Activated T-helper 1 cell treated with Interleukin-2 at 50 U/mL for 16 hours (primary cell): Measurements from ENCODE around the gene EMILIN2.
A peak's percentile ranks its signal among the peaks of the same experiment; 100 is the strongest.
"Not testable (repeated sequence)": the region's sequence is repeated elsewhere in the genome, so short reads cannot be mapped to it uniquely, and the experiment has no call there.

Experiments
- DNase-seq: peaks from one replicate; pipeline ENCODE4 v3.0.0-alpha.2; 2020; ENCODE audit warnings: low read depth

Gene EMILIN2

GRCh38 chr18:2846636-2847316 is at the start of gene EMILIN2:
TSS of gene EMILIN2 (plus strand) at chr18:2847006. CDS start at chr18:2847189, 183 bp downstream.
- peak; percentile 10 for DNase-seq

GRCh38 chr18:2797951-2798350 is 48.9 kb upstream of the EMILIN2 start:
- DNase-seq, result no peak

GRCh38 chr18:2799369-2799768 is 47.4 kb upstream of the EMILIN2 start:
- no peak for DNase-seq

GRCh38 chr18:2805970-2806943 is 40.5 kb upstream of the EMILIN2 start:
- DNase-seq, result no peak

- DNase-seq, result not testable (repeated sequence)
Measured at GRCh38 chr18:2808640-2809039, 38.2 kb upstream of the EMILIN2 start.

- not testable (repeated sequence) for DNase-seq
Measured at GRCh38 chr18:2809666-2810183, 37.1 kb upstream of the EMILIN2 start.

GRCh38 chr18:2811416-2811815 is 35.4 kb upstream of the EMILIN2 start:
- DNase-seq, result no peak

- DNase-seq, result no peak
Measured at GRCh38 chr18:2814928-2815327, 31.9 kb upstream of the EMILIN2 start.

- DNase-seq, result no peak
Measured at GRCh38 chr18:2818281-2818680, 28.5 kb upstream of the EMILIN2 start.

- no peak for DNase-seq
Measured at GRCh38 chr18:2821695-2822094, 25.1 kb upstream of the EMILIN2 start.

- DNase-seq, result no peak
Measured at GRCh38 chr18:2822213-2822921, 24.4 kb upstream of the EMILIN2 start.

- no peak for DNase-seq
Measured at GRCh38 chr18:2823202-2823601, 23.6 kb upstream of the EMILIN2 start.

- DNase-seq, result no peak
Measured at GRCh38 chr18:2823966-2824365, 22.8 kb upstream of the EMILIN2 start.

- DNase-seq, result no peak
Measured at GRCh38 chr18:2824865-2825264, 21.9 kb upstream of the EMILIN2 start.

- DNase-seq, result no peak
Measured at GRCh38 chr18:2825613-2826175, 21.1 kb upstream of the EMILIN2 start.

GRCh38 chr18:2826581-2826980 is 20.2 kb upstream of the EMILIN2 start:
- no peak for DNase-seq

- no peak for DNase-seq
Measured at GRCh38 chr18:2827061-2827460, 19.7 kb upstream of the EMILIN2 start.

GRCh38 chr18:2836118-2836517 is 10.7 kb upstream of the EMILIN2 start:
- not testable (repeated sequence) for DNase-seq

- not testable (repeated sequence) for DNase-seq
Measured at GRCh38 chr18:2837290-2837689, 9.5 kb upstream of the EMILIN2 start.

- DNase-seq, result no peak
Measured at GRCh38 chr18:2839202-2839601, 7.6 kb upstream of the EMILIN2 start.

- DNase-seq, result no peak
Measured at GRCh38 chr18:2840521-2840920, 6.3 kb upstream of the EMILIN2 start.

GRCh38 chr18:2843146-2843545 is 3.7 kb upstream of the EMILIN2 start:
- no peak for DNase-seq
